ENCODE data around the gene SLC24A3.
"Not testable (repeated sequence)": the region's sequence is repeated elsewhere in the genome, so short reads cannot be mapped to it uniquely, and the experiment has no call there.

- not testable (repeated sequence) for TF ChIP-seq CTCF (conservative IDR thresholded peaks at IDR 0.05; ENCODE audit: low read depth in 2 of 2); ZNF331 (CRISPR knock-in tag; IDR thresholded peaks at IDR 0.05; ENCODE audit: low read depth); EZH2 (IDR thresholded peaks at IDR 0.05; ENCODE audit: low read depth, unreplicated experiment); EZH2phosphoT487 (IDR thresholded peaks at IDR 0.05; ENCODE audit: unreplicated experiment); CREB1 (CRISPR knock-in tag; IDR thresholded peaks at IDR 0.05; ENCODE audit: low read depth); REST (IDR thresholded peaks at IDR 0.05; ENCODE audit: unreplicated experiment); POLR2AphosphoS5 (IDR thresholded peaks at IDR 0.05; ENCODE audit: low read depth); JUNB (IDR thresholded peaks at IDR 0.05; ENCODE audit: unreplicated experiment)
These were observed 541.8 kb downstream of the SLC24A3 start for GRCh38 chr20:19754201-19754600.
